SH-SY5Y (cell line): ENCODE data around the gene PATJ.

Experiments
- GATA2 ChIP-seq: IDR thresholded peaks from 2 replicates; pipeline ENCODE4 v1.6.1; 2011; ENCODE audit warnings: mild to moderate bottlenecking, low read depth, low read length
- GATA3 ChIP-seq: IDR thresholded peaks from 2 replicates; pipeline ENCODE4 v1.6.1; 2011; ENCODE audit warnings: low read depth, mild to moderate bottlenecking, low read length, moderate library complexity

- TF ChIP-seq GATA3 (no peak), GATA2 (no peak)
Observed at GRCh38 chr1:61930116-61930645, 187.9 kb downstream of the PATJ start.
